Stimulated activated naive B cell treated with anti-CD40 and anti-IgM and Interleukin-4, amounts not matched to agents 10 μg/mL and 1 μg/mL and 100 μg/mL, for 72 hours (primary cell): ENCODE measurements around the gene ARSJ.

ENCODE experiments used
- ATAC-seq, 2 donors: fragments of 150-1000 bp; cut with Tn5 transposase; replicated peaks; 2 replicates each; pipeline ENCODE4 v1.10.0; 2021; ENCODE audit warnings: moderate library complexity in 1 of 2
- DNase-seq: peaks from one replicate; pipeline ENCODE4 v3.0.0; 2021
- H3K27ac Mint-ChIP-seq: one replicate; pipeline ENCODE4 v1.8.0; 2022; ENCODE audit warnings: mild to moderate bottlenecking, mixed read lengths
- H3K27me3 Mint-ChIP-seq, 2 donors: one replicate each; pipeline ENCODE4 v1.8.0; 2022; ENCODE audit warnings: mixed read lengths in 2 of 2
- H3K36me3 Mint-ChIP-seq, 2 donors: one replicate each; pipeline ENCODE4 v1.8.0; 2022; ENCODE audit warnings: mixed read lengths in 2 of 2, mild to moderate bottlenecking in 1 of 2
- H3K4me1 Mint-ChIP-seq, 2 donors: one replicate each; pipeline ENCODE4 v1.8.0; 2022; ENCODE audit warnings: mixed read lengths in 2 of 2, mild to moderate bottlenecking in 1 of 2
- H3K4me3 Mint-ChIP-seq, 2 donors: one replicate each; pipeline ENCODE4 v1.8.0; 2022; ENCODE audit warnings: mild to moderate bottlenecking in 2 of 2, mixed read lengths in 2 of 2, moderate library complexity in 1 of 2
- H3K9me3 Mint-ChIP-seq, 2 donors: one replicate each; pipeline ENCODE4 v1.8.0; 2022; ENCODE audit warnings: mixed read lengths in 2 of 2, mild to moderate bottlenecking in 1 of 2

Gene ARSJ

DNA sequence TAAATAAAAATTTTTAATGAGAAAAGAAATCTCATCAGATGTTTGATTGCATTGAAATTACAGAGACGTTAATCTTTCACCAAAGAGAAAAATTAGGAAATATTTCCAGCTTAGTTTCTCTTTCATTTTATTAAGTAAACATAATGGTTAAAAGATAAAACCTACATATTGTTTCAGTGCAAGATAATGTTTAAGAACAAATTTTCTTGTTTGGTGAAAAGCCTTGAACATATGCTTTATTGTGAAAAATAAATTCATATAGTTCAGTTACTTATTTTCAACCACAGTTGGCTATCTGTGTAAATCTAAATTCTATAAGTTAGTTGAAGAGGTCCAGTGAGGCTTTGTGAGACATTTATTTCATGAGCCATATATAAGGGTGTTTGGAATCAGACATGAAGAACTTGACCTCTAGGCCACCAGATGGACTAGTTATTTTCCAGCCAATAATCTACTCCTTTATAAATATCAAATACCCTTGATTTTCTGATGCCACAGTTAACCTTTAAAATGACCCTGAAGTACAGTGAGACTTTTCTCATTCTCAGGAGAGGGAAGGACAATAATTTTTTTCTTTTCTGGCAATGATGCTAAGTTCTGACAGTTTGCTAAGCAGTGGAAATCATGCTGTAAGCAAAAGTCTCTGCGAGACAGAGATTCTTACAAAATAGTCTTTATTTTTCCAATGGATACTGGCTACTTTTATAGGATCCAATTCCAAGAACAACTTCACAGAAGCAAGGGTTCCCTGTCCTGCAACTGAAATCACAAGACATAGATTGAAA lies 2.5 kb downstream of the ARSJ start:
- DNase-seq (no peak), ATAC-seq (no peak)
- Mint-ChIP-seq H3K36me3 (peaks cover 0 to 4% of the 10 kb centered on the region in 2 donors), H3K9me3 (peaks cover 4 to 6% of the 10 kb centered on the region in 2 donors), H3K27me3 (peaks cover 53 to 77% of the 10 kb centered on the region in 2 donors), H3K4me1 (peaks cover 8 to 18% of the 10 kb centered on the region in 2 donors), H3K27ac (no peak overlapping the region), H3K4me3 (no peak overlapping the region)

DNA sequence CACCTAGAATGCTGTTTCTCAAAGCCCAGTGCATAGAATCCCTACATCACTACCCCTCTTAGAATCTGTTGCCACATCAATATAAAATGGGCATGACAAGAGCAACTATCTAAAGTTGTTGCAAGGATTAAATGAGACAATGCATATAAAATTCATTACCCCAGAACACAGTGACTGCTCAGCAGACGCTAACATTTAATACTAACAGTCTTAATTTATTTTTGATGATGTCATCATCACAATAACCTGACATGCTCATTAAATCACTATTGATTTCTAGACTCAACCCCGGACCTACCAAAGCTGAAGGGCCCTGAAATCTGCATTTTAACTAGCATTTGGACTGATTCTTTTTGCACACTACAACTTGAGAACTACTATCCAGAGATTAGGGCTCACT lies 3.9 kb downstream of the ARSJ start:
- no peak for ATAC-seq
- Mint-ChIP-seq H3K4me1 (peaks cover 8 to 18% of the 10 kb centered on the region in 2 donors), H3K9me3 (peaks cover 4 to 6% of the 10 kb centered on the region in 2 donors), H3K27ac (no peak overlapping the region), H3K36me3 (peaks cover 0 to 4% of the 10 kb centered on the region in 2 donors), H3K4me3 (no peak overlapping the region), H3K27me3 (peaks cover 46 to 67% of the 10 kb centered on the region in 2 donors)
- no peak for DNase-seq

DNA sequence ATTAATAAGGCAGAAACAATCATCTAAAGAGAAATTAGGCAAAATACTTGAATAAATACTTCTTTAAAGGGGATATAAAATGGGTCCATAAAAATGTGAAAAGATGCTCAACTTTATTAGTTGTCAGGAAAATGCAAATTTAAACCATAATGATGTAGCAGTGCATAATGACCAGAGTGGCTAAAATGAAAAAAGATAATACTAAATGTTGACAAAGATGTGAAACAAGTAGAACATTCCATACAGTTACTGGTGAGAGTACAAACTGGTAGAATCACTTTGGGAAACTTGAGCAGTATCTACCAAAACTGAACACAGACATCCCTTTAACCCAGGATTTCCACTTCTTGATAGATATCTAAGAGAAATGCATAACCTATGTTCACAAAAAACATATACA lies 5.0 kb downstream of the ARSJ start:
- H3K4me3 Mint-ChIP-seq, result no peak overlapping the region
- H3K27ac Mint-ChIP-seq, result no peak overlapping the region
- ATAC-seq, result no peak

DNA sequence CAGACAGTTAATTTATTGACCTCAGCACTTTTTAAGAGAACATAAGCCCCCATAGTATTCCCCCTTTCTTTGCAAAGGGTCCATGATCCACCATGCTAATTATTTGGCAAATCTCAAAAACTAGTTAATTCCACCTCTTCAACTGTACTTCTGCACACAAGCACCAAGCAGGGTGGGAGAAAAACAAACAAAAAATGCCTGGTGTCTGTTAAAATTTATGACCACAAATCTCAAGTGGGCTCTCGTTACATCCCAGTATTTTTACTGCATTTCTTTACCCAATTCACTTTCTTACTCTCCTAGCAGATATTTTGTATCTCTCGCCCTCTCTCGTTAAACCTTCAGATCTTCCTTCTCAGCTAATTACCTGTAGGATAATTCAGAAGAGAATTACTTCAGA lies 6.1 kb downstream of the ARSJ start:
- no peak for DNase-seq
- Mint-ChIP-seq H3K9me3 (peaks cover 4 to 6% of the 10 kb centered on the region in 2 donors), H3K4me3 (no peak overlapping the region), H3K27me3 (peaks cover 29 to 44% of the 10 kb centered on the region in 2 donors), H3K27ac (no peak overlapping the region), H3K4me1 (no peaks in the 10 kb centered on the region), H3K36me3 (peaks cover 0 to 4% of the 10 kb centered on the region in 2 donors)
- no peak for ATAC-seq

More for the DNA sequence above, 5.0 kb downstream of the ARSJ start:
- peaks cover 4 to 6% of the 10 kb centered on the region in 2 donors for H3K9me3 Mint-ChIP-seq
- H3K36me3 Mint-ChIP-seq, result peaks cover 0 to 4% of the 10 kb centered on the region in 2 donors
- peaks cover 41 to 56% of the 10 kb centered on the region in 2 donors for H3K27me3 Mint-ChIP-seq
- H3K4me1 Mint-ChIP-seq, result peaks cover under 1 to 8% of the 10 kb centered on the region in 2 donors
- no peak for DNase-seq

DNA sequence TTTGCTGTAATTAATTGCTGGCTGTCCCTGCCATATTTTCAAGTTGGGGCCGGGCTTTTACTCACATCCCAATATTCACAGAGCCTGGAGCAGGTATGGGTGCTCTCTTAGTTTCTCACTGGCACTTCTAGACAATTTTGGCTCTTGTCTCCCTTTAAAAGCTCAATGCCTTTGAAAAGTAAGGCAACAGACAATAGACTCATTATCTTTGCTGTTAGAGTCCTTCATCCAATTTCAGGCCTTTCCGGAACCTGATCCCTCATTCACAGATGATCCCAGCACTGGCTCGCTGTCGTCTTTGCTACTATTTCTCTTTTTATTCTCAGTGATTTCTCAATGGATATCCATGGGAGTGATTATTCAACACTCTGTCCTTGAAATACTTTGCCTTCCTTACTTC lies 6.7 kb downstream of the ARSJ start:
- peaks cover 4 to 6% of the 10 kb centered on the region in 2 donors for H3K9me3 Mint-ChIP-seq
- H3K36me3 Mint-ChIP-seq, result peaks cover 0 to 4% of the 10 kb centered on the region in 2 donors
- no peak overlapping the region for H3K4me3 Mint-ChIP-seq

DNA sequence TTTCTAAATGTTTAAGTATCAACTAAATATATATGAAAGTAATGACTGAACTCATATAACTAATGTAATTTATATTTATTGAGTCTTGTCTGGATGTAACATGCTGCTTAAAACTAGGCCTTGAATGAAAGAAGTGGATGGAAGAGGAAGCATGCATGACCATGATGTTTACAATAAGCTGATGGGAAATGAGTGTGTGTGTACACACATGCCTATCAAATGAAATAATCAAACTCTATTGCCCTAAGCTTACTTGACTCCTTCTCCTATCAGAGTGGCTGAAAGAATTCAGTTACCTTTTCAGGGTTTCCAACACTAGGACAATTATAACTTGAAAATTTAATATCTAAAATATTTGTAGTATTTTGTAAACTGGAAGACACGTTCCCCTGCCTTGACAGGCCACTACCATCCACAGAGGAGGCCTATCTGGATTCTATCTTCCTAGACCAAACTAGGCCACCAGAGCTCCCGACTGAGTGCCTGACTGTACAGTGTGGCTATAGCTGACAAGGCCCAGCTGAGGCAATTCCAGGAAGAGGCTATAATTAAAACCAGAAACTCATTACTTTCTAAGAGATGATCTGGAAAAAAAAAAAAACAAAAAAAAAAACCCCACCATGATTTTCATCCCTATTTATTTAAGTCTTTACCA lies 7.6 kb downstream of the ARSJ start:
- ATAC-seq, result no peak
- no peak overlapping the region for H3K4me3 Mint-ChIP-seq
- H3K36me3 Mint-ChIP-seq, result peaks cover 0 to 4% of the 10 kb centered on the region in 2 donors
- peaks cover 25 to 38% of the 10 kb centered on the region in 2 donors for H3K27me3 Mint-ChIP-seq
- no peaks in the 10 kb centered on the region for H3K4me1 Mint-ChIP-seq
- peaks cover 4 to 6% of the 10 kb centered on the region in 2 donors for H3K9me3 Mint-ChIP-seq
- DNase-seq, result no peak
- no peak overlapping the region for H3K27ac Mint-ChIP-seq

More for the DNA sequence above, 6.7 kb downstream of the ARSJ start:
- DNase-seq, result no peak
- Mint-ChIP-seq H3K27me3 (peaks cover 25 to 39% of the 10 kb centered on the region in 2 donors), H3K27ac (no peak overlapping the region), H3K4me1 (no peaks in the 10 kb centered on the region)
- no peak for ATAC-seq

DNA sequence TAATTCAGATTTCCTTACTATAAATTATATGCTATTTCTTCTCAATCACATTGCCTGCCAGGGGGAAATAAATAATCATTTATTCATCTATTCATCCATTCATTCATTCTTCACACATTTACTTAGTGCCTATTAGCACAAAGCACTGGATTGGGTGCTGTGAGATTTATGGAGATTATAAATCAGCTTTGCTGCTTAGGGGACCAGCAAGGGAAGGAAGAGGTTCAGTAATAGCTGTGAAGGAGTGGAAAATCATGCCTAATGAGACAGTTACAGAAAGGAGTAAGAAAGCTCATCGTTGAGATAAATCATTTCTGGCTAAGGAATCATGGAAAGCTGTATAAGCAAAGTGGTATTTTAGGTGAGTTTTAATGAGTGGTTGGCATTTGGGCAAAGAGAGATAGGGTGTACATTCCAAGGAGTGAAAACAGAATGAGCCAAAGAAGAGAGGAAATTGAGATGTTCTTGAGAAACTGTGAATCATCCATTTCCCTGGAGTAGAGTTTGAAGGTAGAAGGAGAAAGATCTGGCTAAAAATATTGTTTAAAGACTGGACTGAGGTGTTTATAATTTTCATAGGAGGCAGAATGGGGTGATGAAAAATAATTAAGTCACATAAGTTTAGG lies 9.6 kb downstream of the ARSJ start:
- H3K27ac Mint-ChIP-seq, result no peak overlapping the region
- DNase-seq, result no peak
- ATAC-seq, result no peak

DNA sequence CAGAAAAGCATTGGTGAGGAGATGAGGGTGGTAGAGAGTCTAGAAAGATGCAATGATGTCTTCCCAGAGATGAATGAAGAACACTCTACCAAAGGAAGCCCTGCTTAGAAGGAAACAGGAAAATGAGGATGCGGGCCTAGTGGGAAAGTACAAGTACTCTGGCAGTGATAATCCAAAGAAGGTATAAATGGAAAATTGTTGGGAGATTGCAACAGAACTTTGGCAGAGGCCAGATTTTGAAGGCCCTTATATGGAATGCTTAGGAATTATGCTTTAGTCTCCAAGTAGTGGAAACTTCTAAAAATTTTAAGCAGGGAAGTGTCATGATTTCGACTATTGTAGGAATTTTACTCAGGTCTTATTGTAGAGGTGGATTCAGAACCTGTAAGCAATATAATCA lies 11.0 kb downstream of the ARSJ start:
- Mint-ChIP-seq H3K27me3 (peaks cover 15 to 16% of the 10 kb centered on the region in 2 donors), H3K27ac (no peak overlapping the region), H3K9me3 (peaks cover 0 to 3% of the 10 kb centered on the region in 2 donors), H3K4me1 (no peaks in the 10 kb centered on the region), H3K4me3 (no peak overlapping the region), H3K36me3 (peaks cover 0 to 3% of the 10 kb centered on the region in 2 donors)
- no peak for ATAC-seq
- DNase-seq, result no peak

More for the DNA sequence above, 9.6 kb downstream of the ARSJ start:
- H3K9me3 Mint-ChIP-seq, result peaks cover 4 to 6% of the 10 kb centered on the region in 2 donors
- no peaks in the 10 kb centered on the region for H3K4me1 Mint-ChIP-seq
- peaks cover 0 to 4% of the 10 kb centered on the region in 2 donors for H3K36me3 Mint-ChIP-seq
- no peak overlapping the region for H3K4me3 Mint-ChIP-seq
- peaks cover 25 to 29% of the 10 kb centered on the region in 2 donors for H3K27me3 Mint-ChIP-seq

DNA sequence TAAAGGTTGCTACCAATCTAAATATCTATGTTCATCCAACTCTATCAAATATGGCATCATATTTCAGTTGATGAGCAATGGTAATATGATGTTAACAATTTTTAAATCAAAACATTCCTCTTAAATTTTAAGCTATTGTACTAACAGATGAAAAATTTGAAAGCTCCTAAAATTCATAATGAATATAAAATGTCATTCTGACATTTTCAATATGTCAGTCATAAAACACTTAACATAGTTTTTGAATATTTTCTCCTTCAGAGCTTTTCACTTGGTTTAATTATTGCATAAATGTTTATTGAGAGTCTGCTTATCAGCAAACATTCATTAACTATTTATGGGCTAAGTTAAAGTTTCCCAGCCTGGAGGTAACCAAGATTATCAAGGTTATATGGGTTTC lies 11.8 kb downstream of the ARSJ start:
- Mint-ChIP-seq H3K36me3 (peaks cover 0 to 3% of the 10 kb centered on the region in 2 donors), H3K27me3 (peaks cover 13 to 17% of the 10 kb centered on the region in 2 donors), H3K27ac (no peak overlapping the region), H3K4me1 (no peaks in the 10 kb centered on the region), H3K9me3 (peaks cover 6 to 8% of the 10 kb centered on the region in 2 donors), H3K4me3 (no peak overlapping the region)
- no peak for DNase-seq
- ATAC-seq, result no peak

DNA sequence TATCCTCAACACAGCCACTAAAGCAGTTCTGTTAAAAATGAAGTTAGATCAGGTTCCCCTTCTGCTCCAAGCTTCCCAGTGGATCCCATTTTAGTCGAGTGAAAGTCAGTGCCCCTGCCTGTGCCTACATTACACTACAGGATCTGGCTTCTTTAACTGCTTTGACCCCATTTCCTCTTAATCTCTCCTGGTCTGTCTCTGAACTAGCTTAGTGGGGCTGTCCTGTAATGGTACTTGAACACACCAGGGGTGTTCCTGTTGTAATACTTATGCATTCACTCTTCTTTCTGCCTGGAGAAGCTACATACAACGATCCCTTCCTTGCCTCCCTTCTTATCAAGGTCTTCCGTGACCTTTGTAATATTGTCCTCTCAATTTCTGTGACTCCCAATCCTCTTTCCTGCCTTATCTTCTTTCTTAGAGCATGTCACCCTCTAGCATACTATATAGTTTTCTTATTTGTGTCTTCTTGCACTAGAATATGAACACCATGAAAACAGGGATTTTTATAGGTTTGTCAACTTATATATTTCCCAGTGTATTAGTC lies 16.7 kb downstream of the ARSJ start:
- no peak overlapping the region for H3K4me3 Mint-ChIP-seq
- H3K36me3 Mint-ChIP-seq, result no peaks in the 10 kb centered on the region
- no peaks in the 10 kb centered on the region for H3K4me1 Mint-ChIP-seq
- H3K27ac Mint-ChIP-seq, result no peak overlapping the region
- ATAC-seq, result no peak
- peaks cover 11 to 17% of the 10 kb centered on the region in 2 donors for H3K27me3 Mint-ChIP-seq
- no peak for DNase-seq
- H3K9me3 Mint-ChIP-seq, result peaks cover 10% of the 10 kb centered on the region in 2 donors

DNA sequence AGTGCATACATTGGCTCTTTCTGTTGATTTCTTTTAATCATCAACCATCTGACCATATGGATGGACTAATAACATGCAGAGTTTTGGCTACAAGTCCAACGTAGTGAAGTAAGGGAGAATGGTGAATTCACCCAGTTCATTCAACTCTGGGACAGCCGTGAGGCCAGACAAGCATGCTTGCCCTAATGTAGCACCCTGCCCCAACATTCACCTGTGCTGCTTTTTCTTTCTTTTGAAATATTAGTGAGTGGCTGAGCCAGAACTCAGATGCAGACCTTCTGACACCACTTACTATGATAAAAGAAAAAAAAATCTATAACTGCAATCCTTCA lies 17.5 kb downstream of the ARSJ start:
- no peak overlapping the region for H3K27ac Mint-ChIP-seq
- DNase-seq, result no peak
- H3K36me3 Mint-ChIP-seq, result no peaks in the 10 kb centered on the region
- H3K27me3 Mint-ChIP-seq, result peaks cover 11 to 17% of the 10 kb centered on the region in 2 donors
- H3K4me3 Mint-ChIP-seq, result no peak overlapping the region
- no peak for ATAC-seq
- H3K4me1 Mint-ChIP-seq, result no peaks in the 10 kb centered on the region
- peaks cover 10% of the 10 kb centered on the region in 2 donors for H3K9me3 Mint-ChIP-seq

DNA sequence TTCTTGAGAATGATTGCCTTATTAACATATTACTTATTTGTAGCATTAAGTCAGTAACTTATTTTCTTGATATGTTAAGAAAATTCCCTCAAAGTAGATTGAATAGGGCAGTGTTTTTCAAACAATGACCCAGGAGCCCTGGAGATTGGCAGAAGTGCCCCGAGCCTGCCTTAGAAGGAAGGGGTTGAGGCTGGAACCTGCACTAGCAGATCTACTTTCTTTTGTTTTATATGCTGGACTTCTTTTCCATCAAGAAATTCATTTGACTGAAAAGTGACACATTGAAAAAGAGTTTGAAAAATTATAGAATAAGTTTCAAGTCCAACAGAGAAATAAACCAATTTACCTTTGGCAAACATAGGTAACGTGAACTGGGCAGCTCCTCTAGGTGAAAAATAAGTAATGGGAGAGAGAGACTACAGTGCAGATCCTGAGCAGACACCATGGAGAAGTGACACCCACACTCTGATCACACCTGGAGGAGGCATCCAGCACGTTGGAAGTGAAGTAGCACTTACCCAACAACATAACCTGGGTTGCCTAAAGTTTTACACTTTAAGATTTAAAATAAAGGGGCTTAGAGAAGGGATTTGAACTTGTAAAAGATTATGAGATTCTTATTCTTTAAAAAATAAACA lies 18.6 kb downstream of the ARSJ start:
- ATAC-seq, result no peak
- Mint-ChIP-seq H3K4me1 (no peaks in the 10 kb centered on the region), H3K9me3 (peaks cover 10% of the 10 kb centered on the region in 2 donors), H3K27ac (no peak overlapping the region), H3K36me3 (no peaks in the 10 kb centered on the region), H3K27me3 (peaks cover 22 to 23% of the 10 kb centered on the region in 2 donors), H3K4me3 (no peak overlapping the region)
- no peak for DNase-seq

DNA sequence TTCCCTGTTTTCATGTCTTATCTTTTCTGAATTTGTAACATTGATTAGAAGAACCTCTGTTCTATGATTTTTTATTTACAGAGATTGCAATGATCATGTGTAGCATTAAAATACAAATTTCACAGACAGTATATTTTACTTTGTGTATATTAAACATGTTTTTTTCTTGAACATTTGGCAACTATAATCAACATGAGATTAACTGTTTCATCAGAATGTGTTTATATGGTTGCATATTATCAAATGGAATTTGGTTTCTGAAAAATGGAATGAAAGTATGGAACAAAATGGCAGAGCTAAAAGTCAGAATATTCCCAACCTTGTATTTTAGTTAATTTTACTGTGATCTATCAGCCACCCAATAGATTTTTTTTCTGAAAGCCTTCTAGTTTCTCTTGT lies 19.9 kb downstream of the ARSJ start:
- Mint-ChIP-seq H3K4me3 (no peak overlapping the region), H3K27me3 (peaks cover 22 to 23% of the 10 kb centered on the region in 2 donors), H3K4me1 (no peaks in the 10 kb centered on the region), H3K27ac (no peak overlapping the region), H3K36me3 (no peaks in the 10 kb centered on the region), H3K9me3 (peaks cover 10% of the 10 kb centered on the region in 2 donors)
- ATAC-seq, result no peak
- no peak for DNase-seq
